Ascending aorta (tissue), 2 donors: ENCODE results near the gene CEP152. TPM values are rescaled to one million over a fixed set of nuclear protein-coding genes. Genes with fewer than 3 reads are reported as not detected.

Experiments used
- DNase-seq, 2 donors: peaks; one replicate each; pipeline ENCODE4 v3.0.0-alpha.2; 2019; ENCODE audit warnings: low spot score in 2 of 2
- H3K27ac ChIP-seq, 2 donors: fragments of 200-600 bp; sonication (generic); one replicate each; pipeline ENCODE4 v1.5.1; 2016 to 2017; ENCODE audit warnings: mild to moderate bottlenecking in 1 of 2
- H3K27me3 ChIP-seq: fragments of 200-600 bp; sonication (generic); one replicate; pipeline ENCODE4 v1.5.1; 2017
- H3K36me3 ChIP-seq, 2 donors: fragments of 200-600 bp; sonication (generic); one replicate each; pipeline ENCODE4 v1.5.1; 2016
- H3K4me1 ChIP-seq, 2 donors: fragments of 200-600 bp; sonication (generic); one replicate each; pipeline ENCODE4 v1.5.1; 2016 to 2017; ENCODE audit warnings: mild to moderate bottlenecking in 1 of 2
- H3K4me3 ChIP-seq, 2 donors: fragments of 200-600 bp; sonication (generic); one replicate each; pipeline ENCODE4 v1.5.1; 2016 to 2017; ENCODE audit warnings: mild to moderate bottlenecking in 1 of 2
- H3K9me3 ChIP-seq, 2 donors: fragments of 200-600 bp; sonication (generic); one replicate each; pipeline ENCODE4 v1.5.1; 2016
- CTCF ChIP-seq, 3 experiments: fragments of 200-600 bp in 2 of 3; fragments of 450-650 bp in 1 of 3; sonication (generic) in 2 of 3; IDR thresholded peaks; one replicate each; pipeline ENCODE4 v1.5.1; 2016 to 2019; ENCODE audit warnings: antibody characterized with exemption in 3 of 3, mild to moderate bottlenecking in 1 of 3, moderate library complexity in 1 of 3
- intact Hi-C: fragments of 100-400 bp; cut with DNase I; formaldehyde crosslinking; loops from one replicate; pipeline ENCODE4 v1.15.1; 2023
- total RNA-seq: library from RNA; depleted of rRNA; stranded (reverse); fragments of >200 nt; gene quantifications from one replicate; pipeline ENCODE4 v1.1.0, GENCODE V29; 2016

Gene CEP152
- total RNA-seq, 1 donor from 2014 or later, result 1.1 TPM

GRCh38 chr15:48800245-48800644, 10.6 kb downstream of the CEP152 start:
- H3K36me3 ChIP-seq, result no peaks in the 10 kb centered on the region
- H3K4me1 ChIP-seq, result no peaks in the 10 kb centered on the region
- H3K27ac ChIP-seq, result no peak overlapping the region
- intact Hi-C loops, result loop anchor here (10.0 kb wide), 1 partner anchor 305 kb away; no protein-coding TSS in a partner anchor
- no peak overlapping the region for H3K4me3 ChIP-seq
- no peaks in the 10 kb centered on the region for H3K27me3 ChIP-seq
- TF ChIP-seq CTCF (IDR thresholded peaks at IDR 0.05), result no peak
- no peak for DNase-seq
- H3K9me3 ChIP-seq, result no peaks in the 10 kb centered on the region

GRCh38 chr15:48798319-48798718, 12.6 kb downstream of the CEP152 start:
- H3K4me1 ChIP-seq, result no peaks in the 10 kb centered on the region
- no peak overlapping the region for H3K27ac ChIP-seq
- H3K27me3 ChIP-seq, result no peaks in the 10 kb centered on the region
- DNase-seq, result no peak
- intact Hi-C loops, result loop anchor here (5.0 kb wide), 1 partner anchor 441 kb away; no protein-coding TSS in a partner anchor
- H3K4me3 ChIP-seq, result no peak overlapping the region
- H3K36me3 ChIP-seq, result no peaks in the 10 kb centered on the region
- H3K9me3 ChIP-seq, result no peaks in the 10 kb centered on the region
- no peak for TF ChIP-seq CTCF (IDR thresholded peaks at IDR 0.05)

GRCh38 chr15:48796930-48797329, 13.9 kb downstream of the CEP152 start:
- no peak overlapping the region for H3K27ac ChIP-seq

GRCh38 chr15:48796521-48796920, 14.3 kb downstream of the CEP152 start:
- no peak for DNase-seq
- Histone ChIP-seq H3K4me3 (no peak overlapping the region), H3K27ac (no peak overlapping the region), H3K36me3 (no peaks in the 10 kb centered on the region), H3K9me3 (no peaks in the 10 kb centered on the region), H3K4me1 (no peaks in the 10 kb centered on the region), H3K27me3 (no peaks in the 10 kb centered on the region)
- intact Hi-C loops, result loop anchor here (5.0 kb wide), 1 partner anchor 439 kb away; no protein-coding TSS in a partner anchor
- no peak for TF ChIP-seq CTCF (IDR thresholded peaks at IDR 0.05)

More at GRCh38 chr15:48796930-48797329, 13.9 kb downstream of the CEP152 start:
- no peak overlapping the region for H3K4me3 ChIP-seq
- H3K9me3 ChIP-seq, result no peaks in the 10 kb centered on the region
- no peak for TF ChIP-seq CTCF (IDR thresholded peaks at IDR 0.05)
- DNase-seq, result no peak
- H3K36me3 ChIP-seq, result no peaks in the 10 kb centered on the region
- no peaks in the 10 kb centered on the region for H3K4me1 ChIP-seq
- H3K27me3 ChIP-seq, result no peaks in the 10 kb centered on the region
- intact Hi-C loops, result loop anchor here (5.0 kb wide), 1 partner anchor 440 kb away; no protein-coding TSS in a partner anchor

GRCh38 chr15:48795901-48796300, 15.0 kb downstream of the CEP152 start:
- no peak for TF ChIP-seq CTCF (IDR thresholded peaks at IDR 0.05)
- no peaks in the 10 kb centered on the region for H3K9me3 ChIP-seq
- no peak for DNase-seq
- intact Hi-C loops, result loop anchor here (5.0 kb wide), 1 partner anchor 439 kb away; no protein-coding TSS in a partner anchor
- no peak overlapping the region for H3K4me3 ChIP-seq
- H3K27me3 ChIP-seq, result no peaks in the 10 kb centered on the region
- no peaks in the 10 kb centered on the region for H3K4me1 ChIP-seq
- no peaks in the 10 kb centered on the region for H3K36me3 ChIP-seq
- no peak overlapping the region for H3K27ac ChIP-seq

- no peaks in the 10 kb centered on the region for H3K27me3 ChIP-seq
- no peaks in the 10 kb centered on the region for H3K4me1 ChIP-seq
- intact Hi-C loops, result loop anchor here (5.0 kb wide), 1 partner anchor 437 kb away; no protein-coding TSS in a partner anchor
- no peaks in the 10 kb centered on the region for H3K9me3 ChIP-seq
- DNase-seq, result no peak
- no peaks in the 10 kb centered on the region for H3K36me3 ChIP-seq
- H3K4me3 ChIP-seq, result no peak overlapping the region
- no peak overlapping the region for H3K27ac ChIP-seq
- no peak for TF ChIP-seq CTCF (IDR thresholded peaks at IDR 0.05)
These were observed 16.2 kb downstream of the CEP152 start for GRCh38 chr15:48794697-48795134.
